Memory B cell (primary cell): ENCODE data around the gene RABGAP1L.
"Not testable (repeated sequence)": the region's sequence is repeated elsewhere in the genome, so short reads cannot be mapped to it uniquely, and the experiment has no call there.

Experiments used
- ATAC-seq: fragments of 150-1000 bp; cut with Tn5 transposase; 2 replicates; pipeline ENCODE4 v1.10.0; 2021; ENCODE audit warnings: low read depth, mild to moderate bottlenecking, moderate library complexity
- DNase-seq, 2 donors: peaks; one replicate each; pipeline ENCODE4 v3.0.0; 2022; ENCODE audit warnings: low spot score in 2 of 2
- H3K27ac Mint-ChIP-seq: one replicate; pipeline ENCODE4 v1.8.0; 2022; ENCODE audit warnings: mild to moderate bottlenecking, moderate library complexity, mixed read lengths
- H3K27me3 Mint-ChIP-seq: one replicate; pipeline ENCODE4 v1.8.0; 2022; ENCODE audit warnings: mixed read lengths
- H3K36me3 Mint-ChIP-seq: one replicate; pipeline ENCODE4 v1.8.0; 2022; ENCODE audit warnings: mild to moderate bottlenecking, mixed read lengths
- H3K4me1 Mint-ChIP-seq: one replicate; pipeline ENCODE4 v1.8.0; 2022; ENCODE audit warnings: mixed read lengths
- H3K4me3 Mint-ChIP-seq: one replicate; pipeline ENCODE4 v1.8.0; 2022; ENCODE audit warnings: mild to moderate bottlenecking, moderate library complexity, mixed read lengths
- H3K9me3 Mint-ChIP-seq: one replicate; pipeline ENCODE4 v1.8.0; 2022; ENCODE audit warnings: mixed read lengths

Gene RABGAP1L

GRCh38 chr1:174682419-174683008 lies 523.2 kb downstream of the RABGAP1L start:
- H3K36me3 Mint-ChIP-seq: peaks cover 26% of the 10 kb centered on the region
- H3K4me3 Mint-ChIP-seq: no peak overlapping the region
- H3K4me1 Mint-ChIP-seq: no peaks in the 10 kb centered on the region
- no peaks in the 10 kb centered on the region for H3K9me3 Mint-ChIP-seq
- H3K27me3 Mint-ChIP-seq: no peaks in the 10 kb centered on the region
- H3K27ac Mint-ChIP-seq: no peak overlapping the region
- no peak for ATAC-seq
- DNase-seq: no peak

GRCh38 chr1:174686213-174686612 lies 526.9 kb downstream of the RABGAP1L start:
- no peaks in the 10 kb centered on the region for H3K9me3 Mint-ChIP-seq
- no peak for ATAC-seq
- no peaks in the 10 kb centered on the region for H3K4me1 Mint-ChIP-seq
- H3K27ac Mint-ChIP-seq: no peak overlapping the region
- no peak for DNase-seq
- no peak overlapping the region for H3K4me3 Mint-ChIP-seq
- H3K36me3 Mint-ChIP-seq: peaks cover 26% of the 10 kb centered on the region
- H3K27me3 Mint-ChIP-seq: no peaks in the 10 kb centered on the region

GRCh38 chr1:174689524-174689923 lies 530.2 kb downstream of the RABGAP1L start:
- peaks cover 13% of the 10 kb centered on the region for H3K36me3 Mint-ChIP-seq
- no peaks in the 10 kb centered on the region for H3K9me3 Mint-ChIP-seq
- H3K27ac Mint-ChIP-seq: no peak overlapping the region
- H3K4me3 Mint-ChIP-seq: no peak overlapping the region
- no peak for ATAC-seq
- H3K27me3 Mint-ChIP-seq: no peaks in the 10 kb centered on the region
- no peaks in the 10 kb centered on the region for H3K4me1 Mint-ChIP-seq
- no peak for DNase-seq

- no peak overlapping the region for H3K4me3 Mint-ChIP-seq
- DNase-seq: no peak
- H3K27me3 Mint-ChIP-seq: no peaks in the 10 kb centered on the region
Observed at GRCh38 chr1:174690266-174690665, 530.9 kb downstream of the RABGAP1L start.

GRCh38 chr1:174692313-174692712 lies 533.0 kb downstream of the RABGAP1L start:
- Mint-ChIP-seq H3K4me1 (peaks cover 5% of the 10 kb centered on the region), H3K27me3 (no peaks in the 10 kb centered on the region), H3K9me3 (no peaks in the 10 kb centered on the region), H3K27ac (no peak overlapping the region), H3K4me3 (no peak overlapping the region), H3K36me3 (peaks cover 7% of the 10 kb centered on the region)
- no peak for DNase-seq
- ATAC-seq: no peak

More at GRCh38 chr1:174690266-174690665, 530.9 kb downstream of the RABGAP1L start:
- Mint-ChIP-seq H3K9me3 (no peaks in the 10 kb centered on the region), H3K27ac (no peak overlapping the region), H3K36me3 (peaks cover 11% of the 10 kb centered on the region), H3K4me1 (no peaks in the 10 kb centered on the region)
- no peak for ATAC-seq

- H3K27ac Mint-ChIP-seq: no peak overlapping the region
Observed at GRCh38 chr1:174693085-174693484, 533.8 kb downstream of the RABGAP1L start.

GRCh38 chr1:174693539-174693938 lies 534.2 kb downstream of the RABGAP1L start:
- H3K4me3 Mint-ChIP-seq, H3K4me1 Mint-ChIP-seq, ATAC-seq, H3K27me3 Mint-ChIP-seq, DNase-seq, H3K36me3 Mint-ChIP-seq, H3K27ac Mint-ChIP-seq, H3K9me3 Mint-ChIP-seq: not testable (repeated sequence)

More at GRCh38 chr1:174693085-174693484, 533.8 kb downstream of the RABGAP1L start:
- Mint-ChIP-seq H3K9me3 (no peaks in the 10 kb centered on the region), H3K4me1 (peaks cover 5% of the 10 kb centered on the region), H3K27me3 (no peaks in the 10 kb centered on the region), H3K4me3 (no peak overlapping the region), H3K36me3 (peaks cover 7% of the 10 kb centered on the region)
- DNase-seq (no peak), ATAC-seq (no peak)

GRCh38 chr1:174696026-174696821 lies 536.9 kb downstream of the RABGAP1L start:
- H3K4me3 Mint-ChIP-seq: no peak overlapping the region
- no peak for ATAC-seq

GRCh38 chr1:174700314-174700713 lies 541.0 kb downstream of the RABGAP1L start:
- Mint-ChIP-seq H3K27ac (no peak overlapping the region), H3K27me3 (no peaks in the 10 kb centered on the region), H3K4me3 (no peak overlapping the region), H3K4me1 (peaks cover 8% of the 10 kb centered on the region), H3K36me3 (peaks cover 13% of the 10 kb centered on the region), H3K9me3 (no peaks in the 10 kb centered on the region)
- no peak for ATAC-seq
- no peak for DNase-seq

More at GRCh38 chr1:174696026-174696821, 536.9 kb downstream of the RABGAP1L start:
- H3K27ac Mint-ChIP-seq: no peak overlapping the region
- no peaks in the 10 kb centered on the region for H3K27me3 Mint-ChIP-seq
- DNase-seq: no peak
- peaks cover 5% of the 10 kb centered on the region for H3K4me1 Mint-ChIP-seq
- H3K36me3 Mint-ChIP-seq: peaks cover 12% of the 10 kb centered on the region
- no peaks in the 10 kb centered on the region for H3K9me3 Mint-ChIP-seq

- Mint-ChIP-seq H3K9me3 (no peaks in the 10 kb centered on the region), H3K4me1 (peaks cover 8% of the 10 kb centered on the region), H3K36me3 (peaks cover 13% of the 10 kb centered on the region), H3K4me3 (no peak overlapping the region), H3K27ac (no peak overlapping the region), H3K27me3 (no peaks in the 10 kb centered on the region)
- DNase-seq: no peak
- ATAC-seq: no peak
Observed at GRCh38 chr1:174700775-174701174, 541.5 kb downstream of the RABGAP1L start.

GRCh38 chr1:174701565-174701964 lies 542.2 kb downstream of the RABGAP1L start:
- Mint-ChIP-seq H3K4me1 (peaks cover 5% of the 10 kb centered on the region), H3K4me3 (no peak overlapping the region), H3K9me3 (no peaks in the 10 kb centered on the region), H3K36me3 (peaks cover 12% of the 10 kb centered on the region), H3K27ac (no peak overlapping the region), H3K27me3 (no peaks in the 10 kb centered on the region)
- ATAC-seq (no peak), DNase-seq (no peak)

- Mint-ChIP-seq H3K27ac (no peak overlapping the region), H3K4me1 (peaks cover 4% of the 10 kb centered on the region), H3K9me3 (no peaks in the 10 kb centered on the region), H3K4me3 (no peak overlapping the region), H3K36me3 (peaks cover 15% of the 10 kb centered on the region), H3K27me3 (no peaks in the 10 kb centered on the region)
- no peak for ATAC-seq
- DNase-seq: no peak
Observed at GRCh38 chr1:174702011-174702410, 542.7 kb downstream of the RABGAP1L start.

- DNase-seq: no peak
- Mint-ChIP-seq H3K36me3 (peaks cover 26% of the 10 kb centered on the region), H3K9me3 (no peaks in the 10 kb centered on the region), H3K4me3 (no peak overlapping the region), H3K27ac (no peak overlapping the region), H3K4me1 (peaks cover 4% of the 10 kb centered on the region), H3K27me3 (no peaks in the 10 kb centered on the region)
- no peak for ATAC-seq
Observed at GRCh38 chr1:174703309-174703708, 544.0 kb downstream of the RABGAP1L start.

GRCh38 chr1:174704300-174704699 lies 545.0 kb downstream of the RABGAP1L start:
- Mint-ChIP-seq H3K27me3 (no peaks in the 10 kb centered on the region), H3K36me3 (peaks cover 29% of the 10 kb centered on the region), H3K9me3 (no peaks in the 10 kb centered on the region), H3K4me3 (no peak overlapping the region), H3K27ac (no peak overlapping the region), H3K4me1 (peaks cover 4% of the 10 kb centered on the region)
- no peak for ATAC-seq
- no peak for DNase-seq
